ENCODE measurements around the gene ZNF385B.

ZNF385B gene

GRCh38 chr2:179854891-179855290, 6.5 kb downstream of the ZNF385B start:
- DNase-seq: no peak

GRCh38 chr2:179853108-179853507, 8.3 kb downstream of the ZNF385B start:
- DNase-seq: no peak

- DNase-seq: no peak
These were observed 11.2 kb downstream of the ZNF385B start for GRCh38 chr2:179850188-179850587.

DNA sequence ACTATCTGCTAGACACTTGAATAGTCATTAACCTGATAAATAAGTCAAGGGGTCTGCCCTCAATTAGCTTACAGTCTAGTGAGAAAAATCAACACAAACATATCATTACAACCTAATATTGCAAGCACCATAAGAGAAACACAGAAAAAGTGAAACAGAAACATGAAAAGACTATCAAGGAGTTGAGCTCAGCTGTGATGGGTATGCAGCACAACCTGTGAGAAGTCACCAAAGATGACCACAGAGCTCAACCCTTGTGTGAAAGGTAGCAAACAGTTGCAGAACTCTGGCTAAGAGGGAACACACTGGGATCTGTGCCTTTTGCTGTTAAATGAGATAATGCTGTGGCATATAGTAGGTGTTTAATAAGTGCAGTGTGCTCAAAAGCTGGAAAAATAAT, 11.7 kb downstream of the ZNF385B start:
- no peak for DNase-seq

- DNase-seq: no peak
These were observed 17.9 kb downstream of the ZNF385B start for GRCh38 chr2:179843541-179843940.

GRCh38 chr2:179842498-179843153, 18.8 kb downstream of the ZNF385B start:
- no peak for DNase-seq

DNA sequence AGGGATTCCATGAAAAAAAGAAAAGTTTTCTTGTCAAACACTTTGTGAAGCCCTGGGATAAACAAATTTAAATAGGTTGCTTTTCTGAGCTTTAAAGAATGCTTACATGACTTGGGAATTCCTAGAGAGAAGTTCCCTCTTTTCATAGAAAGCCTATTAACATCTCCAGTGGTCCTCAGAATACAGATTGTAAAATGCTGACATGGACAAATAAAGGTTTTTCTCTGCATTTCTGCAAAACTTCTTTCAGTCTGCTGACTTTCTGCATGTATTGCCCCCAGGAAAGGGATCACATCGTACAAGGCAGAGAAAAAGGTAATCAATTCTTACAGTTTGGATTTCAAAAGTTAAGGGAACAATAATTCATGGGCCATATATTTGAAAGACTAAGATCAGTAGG, 20.6 kb downstream of the ZNF385B start:
- no peak for DNase-seq

- DNase-seq: no peak
These were observed 24.0 kb downstream of the ZNF385B start for GRCh38 chr2:179837408-179837807.

DNA sequence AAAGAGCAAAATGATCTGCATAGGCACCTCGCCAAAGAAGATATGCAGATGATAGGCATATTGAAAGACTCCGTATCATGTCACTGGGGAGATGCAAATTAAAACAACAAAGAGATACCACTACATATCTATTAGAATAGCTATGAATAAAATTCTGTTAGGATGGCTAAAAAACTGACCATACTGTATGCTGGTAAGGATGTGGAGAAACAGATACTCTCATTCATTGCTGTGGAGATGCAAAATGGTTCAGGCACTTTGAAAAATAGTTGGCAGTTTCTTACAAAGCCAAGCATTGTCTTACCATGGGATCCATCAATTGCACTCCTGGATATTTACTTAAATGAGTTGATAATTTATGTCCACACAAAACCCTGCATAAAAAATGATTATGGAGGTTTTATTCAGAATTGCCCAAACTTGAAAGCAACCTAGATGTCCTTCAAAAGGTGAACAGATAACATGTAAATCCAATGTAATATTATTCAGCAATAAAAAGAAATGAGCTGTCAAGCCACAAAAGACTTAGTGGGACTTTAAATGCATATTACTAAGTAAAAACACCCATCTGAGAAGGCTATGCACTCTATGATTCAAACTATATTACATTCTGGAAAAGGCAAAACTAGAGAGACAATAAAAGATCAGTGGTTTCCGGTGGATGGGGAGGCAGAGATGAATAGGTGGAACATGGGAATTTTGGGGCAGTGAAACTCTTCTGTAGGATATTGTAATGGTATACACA, 31.2 kb downstream of the ZNF385B start:
- DNase-seq: no peak

GRCh38 chr2:179826297-179826696, 35.1 kb downstream of the ZNF385B start:
- no peak for DNase-seq

GRCh38 chr2:179825494-179825893, 35.9 kb downstream of the ZNF385B start:
- no peak for DNase-seq

GRCh38 chr2:179824961-179825360, 36.5 kb downstream of the ZNF385B start:
- DNase-seq: no peak

GRCh38 chr2:179822540-179822939, 38.9 kb downstream of the ZNF385B start:
- no peak for DNase-seq

- no peak for DNase-seq
These were observed 42.9 kb downstream of the ZNF385B start for GRCh38 chr2:179818546-179818945.

DNA sequence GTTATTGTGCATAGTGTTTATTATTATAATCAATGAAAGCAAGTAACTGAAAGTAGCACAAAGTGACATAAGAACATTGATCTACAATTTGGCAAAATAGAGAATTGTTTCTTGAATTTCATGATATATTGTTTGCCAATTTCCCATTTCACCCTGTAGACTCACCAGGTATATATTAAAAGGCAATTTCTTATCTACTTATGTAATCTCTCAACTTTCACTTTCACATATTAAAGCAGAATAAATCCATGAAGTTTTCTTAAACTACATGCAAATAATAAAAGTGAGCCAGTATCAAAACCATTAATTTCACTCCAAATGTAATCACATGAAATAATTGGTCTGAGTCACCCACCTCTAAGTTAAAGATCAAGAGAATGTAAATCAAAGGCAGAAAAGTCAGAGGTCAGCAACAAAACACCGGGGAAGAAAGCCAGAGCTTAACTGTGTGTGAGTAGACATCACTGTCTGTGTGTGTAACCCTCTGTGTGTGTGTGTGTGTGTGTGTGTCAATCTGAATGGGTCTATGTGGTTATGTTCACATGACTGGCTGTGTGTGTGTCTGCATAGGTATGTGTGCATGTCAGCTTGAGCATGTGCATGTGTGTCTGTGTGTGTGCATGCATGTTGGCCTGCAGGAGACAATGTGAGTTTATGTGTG, 44.1 kb downstream of the ZNF385B start:
- no peak for DNase-seq

DNA sequence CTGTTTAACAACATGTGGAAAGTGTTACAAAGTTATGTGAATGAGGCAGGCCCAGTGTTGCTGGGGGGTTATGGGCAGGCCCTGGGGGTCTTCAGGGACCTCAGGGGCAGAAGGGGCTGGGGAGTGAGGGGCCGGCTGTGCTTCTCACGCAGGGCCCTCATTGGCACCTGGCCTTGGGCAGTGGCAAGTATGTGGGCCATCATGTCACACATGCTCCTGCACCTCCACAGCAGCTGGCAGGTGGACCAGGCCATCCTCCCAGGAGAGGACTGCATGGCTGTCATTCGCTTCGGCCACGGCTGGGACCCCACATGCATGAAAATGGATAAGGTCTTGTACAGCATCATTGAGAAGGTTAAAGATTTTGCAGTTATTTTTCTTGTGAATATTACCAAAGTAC, 47.4 kb downstream of the ZNF385B start:
- DNase-seq: no peak

DNA sequence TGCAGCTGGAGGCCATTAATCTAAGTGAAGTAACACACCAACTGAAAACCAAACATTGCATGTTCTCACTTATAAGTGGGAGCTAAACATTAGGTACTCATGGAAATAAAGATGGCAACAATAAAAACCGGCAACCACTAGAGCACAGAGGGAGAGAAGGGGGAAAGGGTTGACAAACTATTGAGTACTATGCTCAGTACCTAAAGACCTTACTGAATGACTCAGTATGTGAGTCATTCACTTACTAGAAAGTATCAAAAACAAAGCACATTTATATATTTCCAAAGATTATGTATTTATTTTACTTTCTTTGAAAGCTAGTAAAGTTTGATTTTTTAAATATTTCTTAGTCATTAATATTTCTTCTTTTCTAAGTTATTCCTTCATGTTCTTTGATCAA, 48.9 kb downstream of the ZNF385B start:
- DNase-seq: no peak

GRCh38 chr2:179811042-179811441, 50.4 kb downstream of the ZNF385B start:
- no peak for DNase-seq

DNA sequence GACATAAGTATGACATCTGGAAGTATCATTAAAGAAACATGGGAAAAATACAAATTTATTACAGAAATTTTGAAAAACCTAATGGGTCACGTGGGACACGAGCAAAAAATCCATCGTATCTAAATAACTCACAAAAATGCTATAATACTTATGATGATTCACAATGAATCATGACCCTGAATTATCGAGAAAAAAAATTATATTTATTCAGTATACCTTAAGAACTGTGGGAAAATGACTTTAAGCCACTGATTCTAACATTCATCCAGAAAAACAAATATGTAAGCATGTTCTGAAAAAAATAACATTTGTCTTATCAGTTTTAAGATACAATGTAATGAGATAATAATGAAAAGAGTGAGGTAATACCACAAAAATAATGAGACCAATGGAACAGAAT, 51.8 kb downstream of the ZNF385B start:
- no peak for DNase-seq

- no peak for DNase-seq
These were observed 56.4 kb downstream of the ZNF385B start for GRCh38 chr2:179805001-179805400.

GRCh38 chr2:179804206-179804605, 57.2 kb downstream of the ZNF385B start:
- no peak for DNase-seq

DNA sequence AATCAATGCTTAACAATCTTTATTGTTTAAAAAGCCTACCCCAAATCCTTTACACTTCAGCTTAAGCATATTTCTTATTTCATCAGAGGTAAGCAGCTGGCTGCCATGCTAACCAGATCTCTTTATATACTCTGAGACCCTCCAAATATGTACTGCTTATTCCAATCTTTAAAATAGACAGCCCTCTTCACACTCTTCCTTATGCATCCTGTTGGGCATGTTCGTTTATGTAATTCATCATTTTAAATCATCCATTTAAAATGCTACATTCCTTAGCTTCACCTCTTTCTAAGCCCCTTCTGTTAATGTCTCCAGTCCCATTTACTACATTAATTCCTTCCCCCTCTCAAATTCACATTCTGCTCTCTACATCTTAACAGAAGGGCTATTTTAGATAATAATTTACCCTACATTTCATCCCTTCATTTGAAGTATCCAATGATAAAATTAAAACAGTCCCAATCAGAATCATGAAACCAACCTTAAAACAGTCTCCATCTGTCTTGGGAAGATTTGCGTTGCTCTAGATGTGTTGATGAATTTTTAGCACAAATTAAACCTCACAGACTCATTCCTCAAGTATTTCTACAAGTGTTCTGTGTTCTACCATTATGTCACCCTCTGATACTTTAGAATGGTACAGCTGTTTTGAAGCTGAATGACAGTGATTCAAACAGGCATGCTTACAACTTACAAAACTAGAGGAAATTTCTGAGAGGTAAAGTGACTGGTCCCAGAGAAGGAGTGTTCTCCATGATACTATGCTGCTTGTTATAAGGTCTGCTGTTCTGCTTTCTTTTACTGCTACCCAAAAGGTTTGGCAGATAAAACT, 59.1 kb downstream of the ZNF385B start:
- no peak for DNase-seq

- DNase-seq: no peak
These were observed 60.6 kb downstream of the ZNF385B start for GRCh38 chr2:179800776-179801175.

Data from suppressor macrophage treated with lipopolysaccharide for 4 hours (primary cell).